Osteocyte (in vitro differentiated cells): Measurements from ENCODE around the gene KL. TPM values are rescaled to one million over a fixed set of nuclear protein-coding genes. Genes with fewer than 3 reads are reported as not detected.

Source experiments
- DNase-seq: peaks from one replicate; pipeline ENCODE4 v3.0.0; 2021; ENCODE audit warnings: mixed read lengths; ENCODE audit not compliant: unreplicated experiment; ENCODE audit errors: extremely low spot score
- H3K27ac Mint-ChIP-seq: one replicate; pipeline ENCODE4 v1.8.0; 2021; ENCODE audit warnings: mild to moderate bottlenecking, mixed read lengths; ENCODE audit not compliant: unreplicated experiment
- H3K27me3 Mint-ChIP-seq: one replicate; pipeline ENCODE4 v1.8.0; 2021; ENCODE audit warnings: mixed read lengths; ENCODE audit not compliant: unreplicated experiment
- H3K36me3 Mint-ChIP-seq: one replicate; pipeline ENCODE4 v1.8.0; 2021; ENCODE audit warnings: mixed read lengths; ENCODE audit not compliant: unreplicated experiment
- H3K4me1 Mint-ChIP-seq: one replicate; pipeline ENCODE4 v1.8.0; 2021; ENCODE audit warnings: mixed read lengths; ENCODE audit not compliant: unreplicated experiment
- H3K4me3 Mint-ChIP-seq: one replicate; pipeline ENCODE4 v1.8.0; 2021; ENCODE audit warnings: mild to moderate bottlenecking, moderate library complexity, mixed read lengths; ENCODE audit not compliant: unreplicated experiment
- H3K9me3 Mint-ChIP-seq: one replicate; pipeline ENCODE4 v1.8.0; 2021; ENCODE audit warnings: mixed read lengths; ENCODE audit not compliant: unreplicated experiment
- CTCF ChIP-seq: fragments of 200-600 bp; sonication (generic); IDR thresholded peaks from 2 replicates; pipeline ENCODE4 v1.5.0; 2021; ENCODE audit warnings: antibody characterized with exemption, mild to moderate bottlenecking, moderate library complexity
- total RNA-seq: library from RNA; stranded (reverse); gene quantifications from 2 replicates; pipeline ENCODE4 v1.2.1, GENCODE V29; 2021

KL gene
- total RNA-seq, 1 donor from 2014 or later, result 0.08 TPM

GRCh38 chr13:33112766-33113165 lies 96.5 kb downstream of the KL start:
- H3K27ac Mint-ChIP-seq, result peak overlapping the region; percentile 83

GRCh38 chr13:33114146-33114545 lies 97.9 kb downstream of the KL start:
- Mint-ChIP-seq H3K9me3 (no peaks in the 10 kb centered on the region), H3K27ac (no peak overlapping the region), H3K4me3 (no peak overlapping the region), H3K27me3 (no peaks in the 10 kb centered on the region), H3K36me3 (peaks cover 69% of the 10 kb centered on the region), H3K4me1 (peaks cover 72% of the 10 kb centered on the region)
- no peak for TF ChIP-seq CTCF
- no peak for DNase-seq

More at GRCh38 chr13:33112766-33113165, 96.5 kb downstream of the KL start:
- no peak for DNase-seq
- Mint-ChIP-seq H3K27me3 (no peaks in the 10 kb centered on the region), H3K36me3 (peaks cover 71% of the 10 kb centered on the region), H3K4me3 (no peak overlapping the region), H3K4me1 (peaks cover 60% of the 10 kb centered on the region), H3K9me3 (no peaks in the 10 kb centered on the region)
- TF ChIP-seq CTCF, result no peak

GRCh38 chr13:33115274-33115673 lies 99.1 kb downstream of the KL start:
- H3K27me3 Mint-ChIP-seq, result no peaks in the 10 kb centered on the region
- no peak for DNase-seq
- TF ChIP-seq CTCF, result no peak
- H3K36me3 Mint-ChIP-seq, result peaks cover 60% of the 10 kb centered on the region
- no peak overlapping the region for H3K4me3 Mint-ChIP-seq
- peak overlapping the region; percentile 38 for H3K27ac Mint-ChIP-seq
- H3K4me1 Mint-ChIP-seq, result peaks cover 76% of the 10 kb centered on the region
- no peaks in the 10 kb centered on the region for H3K9me3 Mint-ChIP-seq
